ENCODE results near the gene IFNE. TPM values are rescaled to one million over a fixed set of nuclear protein-coding genes. Genes with fewer than 3 reads are reported as not detected.
"Not testable (repeated sequence)": the region's sequence is repeated elsewhere in the genome, so short reads cannot be mapped to it uniquely, and the experiment has no call there.

The IFNE gene
- total RNA-seq, 2 donors from 2014 or later: not detected

DNA sequence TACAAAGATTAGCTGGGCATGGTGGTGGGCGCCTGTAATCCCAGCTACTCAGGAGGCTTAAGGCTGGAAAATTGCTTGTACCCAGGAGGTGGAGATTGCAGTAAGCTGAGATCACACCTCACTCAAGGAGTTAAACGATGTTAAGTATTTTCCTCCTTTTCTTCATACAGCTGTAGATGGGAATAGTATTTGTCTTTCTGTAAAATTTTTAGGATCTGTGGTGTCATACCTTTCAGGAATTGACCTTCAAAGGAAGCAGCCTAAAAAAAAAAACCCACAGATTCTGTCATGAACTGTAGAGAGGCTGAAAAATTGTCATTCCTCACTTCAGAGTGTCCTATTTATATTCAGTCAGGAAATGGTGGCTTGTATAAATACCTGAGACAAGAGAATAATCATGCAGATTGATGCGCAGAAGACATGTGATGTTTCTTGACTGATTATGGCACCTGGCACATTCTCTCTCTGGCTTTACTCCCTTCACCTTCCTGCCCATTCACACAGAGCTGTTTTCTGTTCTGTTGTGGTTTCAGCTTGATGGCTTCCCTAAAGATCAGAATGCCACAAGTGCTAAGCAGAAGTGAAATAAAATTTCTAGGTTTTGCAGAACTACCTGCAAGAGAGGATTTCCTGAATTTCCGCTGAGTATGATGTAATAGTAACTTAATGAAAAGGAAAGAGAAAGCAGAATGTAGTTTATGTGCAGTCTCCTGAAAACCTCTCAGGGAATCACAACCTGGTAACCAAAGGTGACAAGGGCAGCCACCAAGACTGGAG, 38.1 kb downstream of the IFNE start:
- WGBS: 90% methylated on average over 4 of the region's 4 CpGs

DNA sequence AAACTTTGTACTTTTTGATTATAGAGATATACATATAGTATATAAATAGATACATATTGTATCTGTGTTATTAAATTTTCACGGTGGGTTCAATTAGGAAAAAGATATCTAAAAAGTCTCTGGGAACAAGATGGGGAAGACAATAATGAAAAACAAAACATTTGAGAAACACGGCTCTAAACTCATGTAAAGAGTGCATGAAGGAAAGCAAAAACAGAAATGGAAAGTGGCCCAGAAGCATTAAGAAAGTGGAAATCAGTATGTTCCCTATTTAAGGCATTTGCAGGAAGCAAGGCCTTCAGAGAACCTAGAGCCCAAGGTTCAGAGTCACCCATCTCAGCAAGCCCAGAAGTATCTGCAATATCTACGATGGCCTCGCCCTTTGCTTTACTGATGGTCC, 42.0 kb downstream of the IFNE start, which contains the start of gene IFNA1:
TSS of gene IFNA1 (plus strand) at position 301 of the 400 bp plus-strand sequence. CDS start at position 370, 69 bp downstream.
- WGBS: 97% methylated on average over 4 of the region's 4 CpGs
- H3K4me3 ChIP-seq: no peak within 1 kb of the TSS

More for the DNA sequence above, 38.1 kb downstream of the IFNE start:
- Histone ChIP-seq H3K4me1 (replicated peaks) (no peaks in the 10 kb centered on the region), H3K27me3 (replicated peaks; ENCODE audit: insufficient read depth) (no peaks in the 10 kb centered on the region), H3K9me3 (no peaks in the 10 kb centered on the region), H3K27ac (no peak overlapping the region), H3K4me3 (no peak overlapping the region), H3K36me3 (no peaks in the 10 kb centered on the region)
- intact Hi-C loops (cut with DNase I): no loop called here
- TF ChIP-seq, protein P1, sequence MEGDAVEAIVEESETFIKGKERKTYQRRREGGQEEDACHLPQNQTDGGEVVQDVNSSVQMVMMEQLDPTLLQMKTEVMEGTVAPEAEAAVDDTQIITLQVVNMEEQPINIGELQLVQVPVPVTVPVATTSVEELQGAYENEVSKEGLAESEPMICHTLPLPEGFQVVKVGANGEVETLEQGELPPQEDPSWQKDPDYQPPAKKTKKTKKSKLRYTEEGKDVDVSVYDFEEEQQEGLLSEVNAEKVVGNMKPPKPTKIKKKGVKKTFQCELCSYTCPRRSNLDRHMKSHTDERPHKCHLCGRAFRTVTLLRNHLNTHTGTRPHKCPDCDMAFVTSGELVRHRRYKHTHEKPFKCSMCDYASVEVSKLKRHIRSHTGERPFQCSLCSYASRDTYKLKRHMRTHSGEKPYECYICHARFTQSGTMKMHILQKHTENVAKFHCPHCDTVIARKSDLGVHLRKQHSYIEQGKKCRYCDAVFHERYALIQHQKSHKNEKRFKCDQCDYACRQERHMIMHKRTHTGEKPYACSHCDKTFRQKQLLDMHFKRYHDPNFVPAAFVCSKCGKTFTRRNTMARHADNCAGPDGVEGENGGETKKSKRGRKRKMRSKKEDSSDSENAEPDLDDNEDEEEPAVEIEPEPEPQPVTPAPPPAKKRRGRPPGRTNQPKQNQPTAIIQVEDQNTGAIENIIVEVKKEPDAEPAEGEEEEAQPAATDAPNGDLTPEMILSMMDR (IDR thresholded peaks at IDR 0.05): no peak
- TF ChIP-seq POLR2A (IDR thresholded peaks at IDR 0.05) (no peak), POLR2AphosphoS5 (IDR thresholded peaks at IDR 0.05) (no peak)
- DNase-seq (ENCODE audit: low spot score): no peak

DNA sequence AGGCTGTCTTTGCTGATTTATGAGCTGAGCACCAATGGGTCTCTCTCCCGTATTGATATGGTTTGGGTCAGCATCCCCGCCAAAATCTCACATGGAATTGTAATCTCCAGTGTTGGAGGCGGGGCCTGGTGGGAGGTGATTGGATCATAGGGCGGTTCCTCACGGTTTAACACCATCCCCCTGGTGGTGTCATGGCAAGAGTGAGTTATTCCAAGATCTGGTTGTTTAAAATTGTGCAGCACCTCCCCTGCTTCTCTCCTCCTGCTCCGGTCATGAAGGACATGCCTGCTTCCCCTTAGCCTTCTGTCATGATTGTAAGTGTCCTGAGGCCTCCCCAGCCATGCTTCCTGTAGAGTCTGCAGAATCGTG, 47.1 kb downstream of the IFNE start:
- H3K27ac ChIP-seq; H3K36me3 ChIP-seq; H3K4me1 ChIP-seq (replicated peaks); DNase-seq (ENCODE audit: low spot score); H3K27me3 ChIP-seq (replicated peaks; ENCODE audit: insufficient read depth); H3K9me3 ChIP-seq; intact Hi-C loops (cut with DNase I); H3K4me3 ChIP-seq: not testable (repeated sequence)
- 76% methylated on average over 7 of the region's 7 CpGs for WGBS

More for the DNA sequence above, 42.0 kb downstream of the IFNE start, which contains the start of gene IFNA1:
- Histone ChIP-seq H3K4me1 (replicated peaks) (no peaks in the 10 kb centered on the region), H3K27ac (no peak within 1 kb of the TSS), H3K9me3 (no peaks in the 10 kb centered on the region), H3K27me3 (replicated peaks; ENCODE audit: insufficient read depth) (no peaks in the 10 kb centered on the region), H3K36me3 (no peaks in the 10 kb centered on the region)
- intact Hi-C loops (cut with DNase I): no loop called here
- TF ChIP-seq POLR2A (IDR thresholded peaks at IDR 0.05) (no peak), POLR2AphosphoS5 (IDR thresholded peaks at IDR 0.05) (no peak)
- TF ChIP-seq, protein P1 (IDR thresholded peaks at IDR 0.05): no peak
- no peak for DNase-seq (ENCODE audit: low spot score)

DNA sequence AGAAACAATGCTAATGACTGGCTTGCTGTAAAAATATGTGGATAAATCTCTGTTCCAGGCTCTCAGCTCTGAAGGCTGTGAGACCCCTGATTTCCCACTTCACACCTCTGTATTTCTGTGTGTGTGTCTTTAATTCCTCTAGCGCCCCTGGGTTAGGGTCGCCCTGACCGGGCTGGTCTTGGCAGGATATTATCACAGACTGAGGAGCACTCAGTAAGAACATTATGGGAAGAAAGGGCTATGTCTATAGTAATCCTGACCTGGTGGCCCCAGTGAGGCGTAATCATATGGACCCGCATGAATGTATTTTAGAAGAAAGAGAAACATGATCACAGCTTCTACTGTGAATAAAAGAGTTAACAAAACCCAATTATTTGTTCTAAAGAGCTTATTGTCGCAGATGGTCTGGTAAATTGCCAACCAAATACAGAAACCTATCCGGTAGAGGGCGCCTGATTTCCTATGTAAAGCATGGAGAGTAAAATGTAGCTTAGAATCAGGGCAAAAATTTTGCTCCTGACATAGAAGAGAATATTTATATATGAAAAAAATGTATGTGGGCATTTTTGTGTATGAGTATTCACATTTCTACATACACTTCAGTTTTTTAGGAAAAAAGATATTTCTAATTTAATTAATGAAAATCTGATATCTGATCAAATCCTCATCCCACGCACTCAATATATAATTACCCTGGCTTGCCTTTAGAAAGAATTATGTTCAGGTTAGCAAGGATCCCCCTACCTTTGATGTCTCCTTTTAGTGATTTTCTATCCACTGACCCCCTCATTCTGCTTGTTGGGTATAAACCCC, 47.7 kb downstream of the IFNE start:
- Histone ChIP-seq H3K9me3 (no peaks in the 10 kb centered on the region), H3K4me1 (replicated peaks) (no peaks in the 10 kb centered on the region), H3K4me3 (no peak overlapping the region), H3K27ac (no peak overlapping the region), H3K36me3 (no peaks in the 10 kb centered on the region), H3K27me3 (replicated peaks; ENCODE audit: insufficient read depth) (peaks cover 3% of the 10 kb centered on the region)
- 74% methylated on average over 9 of the region's 9 CpGs for WGBS
- TF ChIP-seq, protein P1 (IDR thresholded peaks at IDR 0.05): peak in 2 of 4 experiments; percentile 20 to 31
- no peak for TF ChIP-seq POLR2A (IDR thresholded peaks at IDR 0.05)
- no peak for DNase-seq (ENCODE audit: low spot score)
- intact Hi-C loops (cut with DNase I): no loop called here

DNA sequence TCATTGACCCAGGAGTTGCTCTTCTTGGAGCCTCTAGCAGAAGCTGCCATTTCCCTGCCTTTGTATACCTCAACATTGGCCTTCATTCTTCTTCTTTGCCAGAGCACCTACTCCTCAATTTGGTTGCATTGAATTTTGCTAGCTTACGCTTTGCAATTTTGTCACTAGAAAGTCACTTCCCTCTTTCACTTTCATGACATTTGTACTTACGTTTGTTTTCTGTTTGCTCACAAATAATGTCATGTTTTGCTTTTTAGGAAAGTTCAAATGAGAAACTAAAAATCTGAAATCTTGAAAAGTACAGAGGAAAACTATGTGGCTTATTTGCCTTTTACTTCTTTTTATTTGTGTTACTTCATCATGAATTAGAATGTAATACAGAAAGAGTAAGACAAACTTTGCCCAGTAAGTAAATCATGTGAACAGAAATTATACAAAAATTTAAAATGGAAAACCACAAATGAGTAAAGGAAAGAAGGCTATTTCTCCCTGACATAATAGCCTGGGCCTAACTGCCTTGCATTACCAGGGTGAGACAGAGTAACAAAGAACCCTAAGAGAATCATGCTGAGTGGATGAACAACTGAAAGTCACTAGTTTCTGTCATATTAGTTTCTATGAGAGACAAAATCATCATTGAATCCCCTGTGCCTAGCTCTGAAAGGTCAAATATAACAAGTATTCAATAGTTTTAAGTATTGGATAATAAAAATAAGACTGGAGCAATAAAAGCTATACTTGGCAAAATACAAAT, 49.3 kb downstream of the IFNE start:
- H3K9me3 ChIP-seq: no peaks in the 10 kb centered on the region
- peaks cover 3% of the 10 kb centered on the region for H3K27me3 ChIP-seq (replicated peaks; ENCODE audit: insufficient read depth)
- DNase-seq (ENCODE audit: low spot score): no peak
- H3K4me1 ChIP-seq (replicated peaks): no peaks in the 10 kb centered on the region
- no peak overlapping the region for H3K4me3 ChIP-seq
- H3K36me3 ChIP-seq: no peaks in the 10 kb centered on the region
- WGBS: 94% methylated on average over 2 of the region's 2 CpGs
- TF ChIP-seq, protein P1 (IDR thresholded peaks at IDR 0.05): no peak
- TF ChIP-seq POLR2A (IDR thresholded peaks at IDR 0.05) (no peak), POLR2AphosphoS5 (IDR thresholded peaks at IDR 0.05) (no peak)
- intact Hi-C loops (cut with DNase I): no loop called here
- H3K27ac ChIP-seq: no peak overlapping the region
